ENCODE data around the gene KLC1.

The KLC1 gene

GRCh38 chr14:103693515-103693914 is 64.5 kb downstream of the KLC1 start:
- no peak overlapping the region for H3K4me3 ChIP-seq (replicated peaks; ENCODE audit: low read depth, low read length)
- no peak for TF ChIP-seq CTCF (IDR thresholded peaks at IDR 0.05; ENCODE audit: low read depth, low read length, missing control alignments)

GRCh38 chr14:103694572-103695026 is 65.6 kb downstream of the KLC1 start:
- H3K4me3 ChIP-seq (replicated peaks; ENCODE audit: low read depth, low read length), result no peak overlapping the region
- TF ChIP-seq CTCF (IDR thresholded peaks at IDR 0.05; ENCODE audit: low read depth, low read length, missing control alignments), result no peak
- DNase-seq (ENCODE audit: extremely low read depth, low read depth), result no peak

More at GRCh38 chr14:103693515-103693914, 64.5 kb downstream of the KLC1 start:
- DNase-seq (ENCODE audit: extremely low read depth, low read depth), result no peak

- DNase-seq (ENCODE audit: extremely low read depth, low read depth), result no peak
- H3K4me3 ChIP-seq (replicated peaks; ENCODE audit: low read depth, low read length), result no peak overlapping the region
- TF ChIP-seq CTCF (IDR thresholded peaks at IDR 0.05; ENCODE audit: low read depth, low read length, missing control alignments), result no peak
Observed at GRCh38 chr14:103695296-103696069, 66.5 kb downstream of the KLC1 start.

- H3K4me3 ChIP-seq (replicated peaks; ENCODE audit: low read depth, low read length), result no peak overlapping the region
- DNase-seq (ENCODE audit: extremely low read depth, low read depth), result no peak
- TF ChIP-seq CTCF (IDR thresholded peaks at IDR 0.05; ENCODE audit: low read depth, low read length, missing control alignments), result no peak
Observed at GRCh38 chr14:103696070-103696402, 67.0 kb downstream of the KLC1 start.

GRCh38 chr14:103696466-103697071 is 67.6 kb downstream of the KLC1 start:
- no peak overlapping the region for H3K4me3 ChIP-seq (replicated peaks; ENCODE audit: low read depth, low read length)
- no peak for TF ChIP-seq CTCF (IDR thresholded peaks at IDR 0.05; ENCODE audit: low read depth, low read length, missing control alignments)
- DNase-seq (ENCODE audit: extremely low read depth, low read depth), result no peak

GRCh38 chr14:103697206-103697602 is 68.2 kb downstream of the KLC1 start:
- no peak for TF ChIP-seq CTCF (IDR thresholded peaks at IDR 0.05; ENCODE audit: low read depth, low read length, missing control alignments)
- no peak overlapping the region for H3K4me3 ChIP-seq (replicated peaks; ENCODE audit: low read depth, low read length)
- no peak for DNase-seq (ENCODE audit: extremely low read depth, low read depth)

Data from HFF-Myc (cell line).